GM12865 (cell line): ENCODE measurements around the gene SIK2.

Source experiments
- DNase-seq: peaks from one replicate; pipeline ENCODE4 v3.0.0; 2010; ENCODE audit warnings: low read depth
- H3K4me3 ChIP-seq: 2 replicates; pipeline ENCODE4 v1.5.1; 2011; ENCODE audit warnings: mild to moderate bottlenecking, low read depth, low read length, control low read depth
- TF ChIP-seq, protein P1 (sequence below): IDR thresholded peaks from 2 replicates; pipeline ENCODE4 v1.5.1; 2011; ENCODE audit warnings: low read length, control low read depth, low read depth, inconsistent platforms; ENCODE audit not compliant: insufficient read depth; ENCODE audit errors: missing control alignments

SIK2 gene

DNA sequence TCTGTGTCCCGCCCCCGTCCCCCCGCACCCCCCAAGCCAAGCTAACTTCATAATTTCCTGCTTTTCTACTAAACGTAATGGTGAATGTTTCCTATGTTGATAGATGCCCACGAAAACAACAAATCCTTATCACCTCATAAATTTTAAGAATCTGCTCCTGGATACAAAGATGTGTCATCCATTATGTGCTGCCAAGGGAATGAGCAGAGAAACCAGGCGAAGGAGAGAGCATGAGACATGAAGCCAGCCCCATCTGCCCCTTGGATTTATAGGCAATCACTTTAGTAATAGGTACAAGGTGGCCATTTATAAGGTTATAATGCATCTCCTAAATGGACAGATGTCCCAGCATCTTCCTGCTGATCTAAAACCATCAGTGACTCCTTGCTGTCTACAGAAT, 31.5 kb upstream of the SIK2 start:
- H3K4me3 ChIP-seq, result no peak overlapping the region
- TF ChIP-seq, protein P1, sequence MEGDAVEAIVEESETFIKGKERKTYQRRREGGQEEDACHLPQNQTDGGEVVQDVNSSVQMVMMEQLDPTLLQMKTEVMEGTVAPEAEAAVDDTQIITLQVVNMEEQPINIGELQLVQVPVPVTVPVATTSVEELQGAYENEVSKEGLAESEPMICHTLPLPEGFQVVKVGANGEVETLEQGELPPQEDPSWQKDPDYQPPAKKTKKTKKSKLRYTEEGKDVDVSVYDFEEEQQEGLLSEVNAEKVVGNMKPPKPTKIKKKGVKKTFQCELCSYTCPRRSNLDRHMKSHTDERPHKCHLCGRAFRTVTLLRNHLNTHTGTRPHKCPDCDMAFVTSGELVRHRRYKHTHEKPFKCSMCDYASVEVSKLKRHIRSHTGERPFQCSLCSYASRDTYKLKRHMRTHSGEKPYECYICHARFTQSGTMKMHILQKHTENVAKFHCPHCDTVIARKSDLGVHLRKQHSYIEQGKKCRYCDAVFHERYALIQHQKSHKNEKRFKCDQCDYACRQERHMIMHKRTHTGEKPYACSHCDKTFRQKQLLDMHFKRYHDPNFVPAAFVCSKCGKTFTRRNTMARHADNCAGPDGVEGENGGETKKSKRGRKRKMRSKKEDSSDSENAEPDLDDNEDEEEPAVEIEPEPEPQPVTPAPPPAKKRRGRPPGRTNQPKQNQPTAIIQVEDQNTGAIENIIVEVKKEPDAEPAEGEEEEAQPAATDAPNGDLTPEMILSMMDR, result no peak
- no peak for DNase-seq

DNA sequence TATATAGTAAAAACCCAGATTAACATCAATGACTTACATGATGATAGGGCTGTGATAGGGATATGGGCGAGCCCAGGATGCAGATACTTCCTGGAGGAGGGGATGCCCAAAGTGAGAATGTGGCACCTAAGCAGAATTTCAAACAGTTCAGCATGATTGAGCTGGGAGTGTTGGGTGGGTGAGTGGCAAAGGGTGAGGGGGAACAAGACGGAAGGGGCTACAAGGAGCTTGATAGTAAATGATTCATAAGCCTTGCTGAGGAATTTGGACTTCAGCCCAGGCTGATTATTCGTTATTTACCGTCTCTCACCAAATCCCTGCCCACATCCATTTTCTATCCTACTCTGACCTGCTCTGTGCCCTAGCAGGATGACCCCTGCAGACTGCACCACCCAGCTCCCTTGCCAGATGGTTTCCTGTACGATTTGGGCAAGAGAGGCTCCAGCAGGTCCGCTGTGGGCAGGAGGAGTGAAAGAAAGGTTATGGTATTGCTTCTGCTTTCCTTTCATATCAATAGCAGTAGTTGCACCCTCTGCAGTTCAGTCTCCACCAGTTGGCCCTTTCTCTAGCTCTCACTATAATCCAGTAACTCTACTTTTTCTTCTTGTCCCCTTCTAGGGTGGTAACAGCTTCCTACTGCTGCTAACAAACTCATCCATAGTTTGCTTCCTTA, 30.3 kb upstream of the SIK2 start:
- DNase-seq, result peak; percentile 18
- no peak overlapping the region for H3K4me3 ChIP-seq
- TF ChIP-seq, protein P1, result no peak

DNA sequence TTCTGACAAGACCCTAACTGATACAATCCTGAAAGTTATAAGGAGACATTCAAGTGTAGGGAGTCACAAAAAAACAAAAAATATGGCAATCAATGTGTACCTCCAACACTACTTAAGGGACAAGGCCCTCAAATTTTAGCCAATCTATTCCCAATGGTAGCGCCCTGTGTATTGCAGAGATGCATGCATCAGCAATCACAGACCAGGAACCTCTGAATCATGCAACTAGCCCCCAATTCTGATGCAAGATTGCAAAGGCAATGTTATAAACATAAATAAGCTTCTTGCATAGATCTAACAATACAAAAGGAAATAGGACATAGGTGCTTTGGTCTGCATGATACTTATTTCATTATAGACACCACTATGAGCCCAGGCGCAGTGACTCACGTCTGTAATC, 29.7 kb upstream of the SIK2 start:
- no peak for DNase-seq
- TF ChIP-seq, protein P1, result no peak
- no peak overlapping the region for H3K4me3 ChIP-seq

DNA sequence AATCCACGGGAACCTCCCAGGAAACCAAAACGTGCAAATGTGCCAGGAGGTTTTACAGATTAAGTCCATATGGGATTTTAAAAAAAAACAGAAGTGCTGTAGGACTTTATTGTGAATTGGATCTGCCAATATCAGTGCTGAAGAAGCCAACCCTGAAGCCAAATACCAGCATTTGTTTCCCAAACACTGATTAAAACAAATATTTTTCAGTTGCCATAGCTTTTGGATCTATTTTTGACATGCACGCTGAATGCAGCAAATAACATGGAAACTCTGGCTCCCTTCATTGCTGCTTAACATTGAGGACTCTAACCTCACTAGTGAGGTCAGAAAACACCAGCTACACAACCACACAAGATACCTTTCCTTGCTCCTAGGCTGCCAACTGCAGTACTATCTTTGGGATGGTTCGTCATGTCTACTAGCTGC, 28.4 kb upstream of the SIK2 start:
- DNase-seq, result no peak
- TF ChIP-seq, protein P1, result no peak
- no peak overlapping the region for H3K4me3 ChIP-seq

DNA sequence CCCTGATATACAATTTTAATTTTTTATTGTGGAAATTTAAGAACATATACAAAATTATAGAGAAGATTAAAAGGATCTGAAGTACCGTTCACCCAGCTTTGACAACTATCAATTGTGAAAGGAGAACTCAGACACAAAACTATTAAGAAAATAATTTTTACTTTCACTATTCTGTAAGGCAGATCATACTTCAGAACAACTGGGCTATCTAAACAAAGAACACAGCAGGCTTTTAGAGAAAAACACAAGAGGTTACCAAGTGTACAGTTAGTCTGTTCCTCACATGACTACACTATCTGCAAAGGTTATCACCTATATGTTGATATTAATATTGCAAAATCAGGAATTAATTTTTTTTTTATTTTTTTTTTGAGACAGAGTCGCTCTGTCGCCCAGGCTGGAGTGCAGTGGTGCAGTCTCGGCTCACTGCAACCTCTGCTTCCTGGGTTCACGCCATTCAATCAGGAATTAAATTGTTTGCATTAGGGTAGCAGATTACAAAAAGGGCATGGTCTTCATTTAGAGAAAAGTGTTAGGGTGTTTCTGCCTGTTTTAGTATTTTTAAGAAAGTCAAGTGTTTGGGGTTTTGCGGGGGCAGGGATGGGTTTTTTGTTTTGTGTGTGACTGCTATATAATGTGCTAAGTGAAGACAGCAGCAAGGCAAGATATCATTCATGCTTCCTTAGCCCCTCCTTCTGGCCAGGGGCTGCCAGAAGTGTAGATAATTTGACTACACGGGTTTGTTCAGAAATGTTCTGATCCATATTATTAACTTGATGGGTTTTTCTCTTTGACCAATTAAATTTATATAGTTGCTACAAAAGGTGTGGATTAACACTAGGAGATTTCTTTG, 27.6 kb upstream of the SIK2 start:
- H3K4me3 ChIP-seq, result peak overlapping the region; percentile 26; the same call in 1 of the 2 replicates
- TF ChIP-seq, protein P1, result no peak
- DNase-seq, result no peak

DNA sequence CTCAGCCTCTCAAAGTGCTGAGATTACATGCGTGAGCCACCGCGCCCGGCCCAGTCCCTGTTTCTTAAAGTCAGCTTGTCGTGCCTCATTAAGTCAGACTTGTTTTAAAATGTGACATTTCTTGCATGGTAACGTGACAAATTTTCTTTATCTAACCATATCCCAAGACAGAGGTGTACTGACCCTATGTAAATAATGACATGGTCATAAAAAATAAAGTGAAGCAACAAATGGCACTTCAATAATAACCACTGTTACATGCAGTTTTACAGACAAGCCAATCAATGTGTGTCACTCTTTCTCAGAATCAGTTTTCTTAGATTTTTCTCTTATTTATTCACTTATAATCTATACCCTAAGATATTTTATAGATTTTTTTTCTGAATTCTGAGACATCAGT, 26.5 kb upstream of the SIK2 start:
- TF ChIP-seq, protein P1, result no peak
- no peak for DNase-seq

More for the DNA sequence above, 26.5 kb upstream of the SIK2 start:
- H3K4me3 ChIP-seq, result no peak overlapping the region
